Fibroblast of mammary gland (primary cell): ENCODE measurements around the gene ZRANB1.

Source experiments
- DNase-seq: peaks from one replicate; pipeline ENCODE4 v3.0.0-alpha.2; 2010; ENCODE audit warnings: low read depth
- H3K4me3 ChIP-seq: 2 replicates; pipeline ENCODE4 v1.5.1; 2011; ENCODE audit warnings: low read depth, mild to moderate bottlenecking, low read length, moderate library complexity; ENCODE audit not compliant: control insufficient read depth
- CTCF ChIP-seq: conservative IDR thresholded peaks from 2 replicates; pipeline ENCODE4 v1.5.1; 2011; ENCODE audit warnings: low read depth, low read length, inconsistent platforms; ENCODE audit not compliant: control insufficient read depth, insufficient read depth

ZRANB1 gene

GRCh38 chr10:124994573-124995473, 52.9 kb downstream of the ZRANB1 start:
- no peak for TF ChIP-seq CTCF

GRCh38 chr10:124995605-124996004, 53.7 kb downstream of the ZRANB1 start:
- no peak for TF ChIP-seq CTCF
- H3K4me3 ChIP-seq: no peak overlapping the region
- no peak for DNase-seq

More at GRCh38 chr10:124994573-124995473, 52.9 kb downstream of the ZRANB1 start:
- DNase-seq: no peak
- H3K4me3 ChIP-seq: no peak overlapping the region

GRCh38 chr10:124996127-124996853, 54.4 kb downstream of the ZRANB1 start:
- no peak for DNase-seq
- no peak overlapping the region for H3K4me3 ChIP-seq
- TF ChIP-seq CTCF: no peak

- DNase-seq: no peak
- no peak overlapping the region for H3K4me3 ChIP-seq
- TF ChIP-seq CTCF: no peak
Measured at GRCh38 chr10:124996854-124997215, 54.9 kb downstream of the ZRANB1 start.

GRCh38 chr10:124997306-124997705, 55.4 kb downstream of the ZRANB1 start:
- no peak overlapping the region for H3K4me3 ChIP-seq
- no peak for DNase-seq
- no peak for TF ChIP-seq CTCF

- no peak for DNase-seq
- TF ChIP-seq CTCF: no peak
- no peak overlapping the region for H3K4me3 ChIP-seq
Measured at GRCh38 chr10:124997771-124998623, 56.1 kb downstream of the ZRANB1 start.
